Smooth muscle cell (in vitro differentiated cells): ENCODE data around the gene TMEM109. TPM values are rescaled to one million over a fixed set of nuclear protein-coding genes. Genes with fewer than 3 reads are reported as not detected.
A peak's percentile ranks its signal among the peaks of the same experiment; 100 is the strongest.

ENCODE experiments used
- DNase-seq: peaks from one replicate; lab custom pipeline; 2025; ENCODE audit not compliant: unreplicated experiment; lab: John Stamatoyannopoulos, UW
- H2AFZ ChIP-seq: fragments of 200-600 bp; sonication (generic); 2 replicates; pipeline ENCODE4 v1.6.0; 2016; ENCODE audit warnings: antibody characterized with exemption, low read depth, mild to moderate bottlenecking
- H3F3A ChIP-seq: fragments of 200-600 bp; sonication (generic); 2 replicates; pipeline ENCODE4 v1.6.0; 2017; ENCODE audit warnings: antibody characterized with exemption, low read depth
- H3K27ac ChIP-seq: fragments of 200-600 bp; sonication (generic); 2 replicates; pipeline ENCODE4 v1.5.1; 2016; ENCODE audit warnings: low read depth, mild to moderate bottlenecking
- H3K27me3 ChIP-seq: fragments of 200-600 bp; sonication (generic); 2 replicates; pipeline ENCODE4 v1.6.1; 2016; ENCODE audit warnings: low read depth, mild to moderate bottlenecking
- H3K36me3 ChIP-seq: fragments of 200-600 bp; sonication (generic); 2 replicates; pipeline ENCODE4 v1.5.1; 2016; ENCODE audit warnings: low read depth
- H3K4me1 ChIP-seq: fragments of 200-600 bp; sonication (generic); 2 replicates; pipeline ENCODE4 v1.5.1; 2016; ENCODE audit warnings: low read depth
- H3K4me2 ChIP-seq: fragments of 200-600 bp; sonication (generic); 2 replicates; pipeline ENCODE4 v1.6.0; 2016; ENCODE audit warnings: mild to moderate bottlenecking
- H3K4me3 ChIP-seq: fragments of 200-600 bp; sonication (generic); 2 replicates; pipeline ENCODE4 v1.5.1; 2016; ENCODE audit warnings: mild to moderate bottlenecking
- H3K79me2 ChIP-seq: fragments of 200-600 bp; sonication (generic); 2 replicates; pipeline ENCODE4 v1.6.0; 2016; ENCODE audit warnings: low read depth, mild to moderate bottlenecking
- H3K9ac ChIP-seq: fragments of 200-600 bp; sonication (generic); 2 replicates; pipeline ENCODE4 v1.6.0; 2016; ENCODE audit warnings: low read depth
- H3K9me3 ChIP-seq: fragments of 200-600 bp; sonication (generic); replicated peaks from 2 replicates; pipeline ENCODE4 v1.5.1; 2016; ENCODE audit warnings: low read depth
- H4K20me1 ChIP-seq: fragments of 200-600 bp; sonication (generic); 2 replicates; pipeline ENCODE4 v1.6.0; 2016; ENCODE audit warnings: low read depth
- CTCF ChIP-seq: fragments of 200-600 bp; sonication (generic); IDR thresholded peaks from 2 replicates; pipeline ENCODE4 v1.5.1; 2017; ENCODE audit warnings: borderline replicate concordance, mild to moderate bottlenecking, antibody characterized with exemption; ENCODE audit not compliant: insufficient read depth, poor library complexity, severe bottlenecking
- WGBS: methylation state at CpG from one replicate; pipeline ENCODE4 v1.1.7; 2016; ENCODE audit warnings: low lambda C conversion rate; 5-methylcytosine and 5-hydroxymethylcytosine counted together
- polyA plus RNA-seq: library from polyadenylated mRNA; unstranded; fragments of >200 nt; fragmentation: Nextera tagmentation; extraction: Ambion mirVana; gene quantifications from 2 replicates; pipeline ENCODE4 v1.2.1, GENCODE V29; 2016
- total RNA-seq: library from RNA; depleted of rRNA; stranded (reverse); fragments of >200 nt; gene quantifications from 2 replicates; pipeline ENCODE4 v1.2.3, GENCODE V29; 2014

The TMEM109 gene
- total and polyA plus RNA-seq, 2 experiments from 2014 or later: 19.8 to 107 TPM

GRCh38 chr11:60902625-60903024, 11.3 kb upstream of the TMEM109 start:
- Histone ChIP-seq H3F3A (peaks cover 8% of the 10 kb centered on the region), H3K4me1 (peaks cover 6% of the 10 kb centered on the region), H3K4me2 (no peak overlapping the region), H3K27me3 (no peaks in the 10 kb centered on the region), H3K36me3 (peaks cover 7% of the 10 kb centered on the region), H3K9me3 (no peaks in the 10 kb centered on the region), H2AFZ (no peak overlapping the region), H3K27ac (no peak overlapping the region), H3K79me2 (peaks cover 25% of the 10 kb centered on the region), H3K9ac (no peak overlapping the region), H4K20me1 (peaks cover 37% of the 10 kb centered on the region), H3K4me3 (no peak overlapping the region)
- TF ChIP-seq CTCF: no peak
- 98% methylated on average over 11 of the region's 11 CpGs for WGBS
- DNase-seq: no peak

- Histone ChIP-seq H3K4me3 (peak overlapping the region; percentile 76), H3K79me2 (peaks cover 25% of the 10 kb centered on the region), H3K36me3 (no peaks in the 10 kb centered on the region), H3K27ac (peak overlapping the region; percentile 85), H3K9ac (peak overlapping the region; percentile 87), H3K27me3 (no peaks in the 10 kb centered on the region), H3F3A (peaks cover 5% of the 10 kb centered on the region), H4K20me1 (peaks cover 33% of the 10 kb centered on the region), H3K4me1 (peaks cover 6% of the 10 kb centered on the region), H3K4me2 (peak overlapping the region; percentile 89), H2AFZ (no peak overlapping the region), H3K9me3 (no peaks in the 10 kb centered on the region)
- TF ChIP-seq CTCF: no peak
- 70% methylated on average over 6 of the region's 6 CpGs for WGBS
- no peak for DNase-seq
Measured at GRCh38 chr11:60905047-60905446, 8.9 kb upstream of the TMEM109 start.

GRCh38 chr11:60905551-60906113, 8.3 kb upstream of the TMEM109 start:
- Histone ChIP-seq H3K9me3 (no peaks in the 10 kb centered on the region), H3K27me3 (peaks cover 5% of the 10 kb centered on the region), H2AFZ (peak overlapping the region; percentile 64), H3F3A (peaks cover 5% of the 10 kb centered on the region), H3K79me2 (peaks cover 25% of the 10 kb centered on the region), H3K4me1 (peaks cover 6% of the 10 kb centered on the region), H3K9ac (peak overlapping the region; percentile 87), H3K27ac (peak overlapping the region; percentile 85), H3K4me3 (peak overlapping the region; percentile 76), H3K36me3 (no peaks in the 10 kb centered on the region), H3K4me2 (peak overlapping the region; percentile 89), H4K20me1 (peaks cover 33% of the 10 kb centered on the region)
- no peak for TF ChIP-seq CTCF
- DNase-seq: no peak
- WGBS: 9% methylated on average over 16 of the region's 16 CpGs
